CD4-positive, CD25-positive, alpha-beta regulatory T cell (primary cell): ENCODE measurements around the gene UMAD1. TPM values are rescaled to one million over a fixed set of nuclear protein-coding genes. Genes with fewer than 3 reads are reported as not detected.

ENCODE experiments used
- ATAC-seq, 2 donors: fragments of 150-1000 bp; cut with Tn5 transposase; one replicate each; pipeline ENCODE4 v1.10.0; 2021; ENCODE audit warnings: low read depth in 2 of 2, moderate number of reproducible peaks in 2 of 2, moderate library complexity in 1 of 2
- DNase-seq, 3 donors: peaks; one replicate each; pipeline versions ENCODE4 v3.0.0 to v3.0.0-alpha.2; 2012 to 2022; ENCODE audit warnings: mixed read lengths in 1 of 3
- H3K27ac ChIP-seq: one replicate; pipeline ENCODE4 v1.7.0; 2013; ENCODE audit warnings: mild to moderate bottlenecking, low read length; ENCODE audit not compliant: insufficient read depth, poor library complexity, severe bottlenecking
- H3K27me3 ChIP-seq: one replicate; pipeline ENCODE4 v1.7.0; 2013; ENCODE audit warnings: low read length; ENCODE audit not compliant: control insufficient read depth, insufficient read depth
- H3K36me3 ChIP-seq: one replicate; pipeline ENCODE4 v1.7.0; 2013; ENCODE audit warnings: mild to moderate bottlenecking, low read length, moderate library complexity; ENCODE audit not compliant: control insufficient read depth, insufficient read depth
- H3K4me1 ChIP-seq: 2 replicates; pipeline ENCODE4 v1.7.0; 2013; ENCODE audit warnings: mild to moderate bottlenecking, low read length; ENCODE audit not compliant: insufficient read depth, control insufficient read depth, poor library complexity, severe bottlenecking
- H3K4me3 ChIP-seq: one replicate; pipeline ENCODE4 v1.7.0; 2013; ENCODE audit warnings: low read depth, mild to moderate bottlenecking, low read length, moderate library complexity
- H3K9me3 ChIP-seq, 2 experiments: 1 replicate in 1 of 2; 2 replicates in 1 of 2; pipeline ENCODE4 v1.7.0; 2013; ENCODE audit warnings: low read length in 2 of 2, mild to moderate bottlenecking in 1 of 2, moderate library complexity in 1 of 2; ENCODE audit not compliant: control insufficient read depth in 2 of 2
- H3K27ac Mint-ChIP-seq, 3 donors: one replicate each; pipeline ENCODE4 v1.8.0; 2020 to 2022; ENCODE audit warnings: mild to moderate bottlenecking in 3 of 3, mixed read lengths in 3 of 3, moderate library complexity in 2 of 3
- H3K27me3 Mint-ChIP-seq: one replicate; pipeline ENCODE4 v1.8.0; 2022; ENCODE audit warnings: mild to moderate bottlenecking, mixed read lengths
- H3K36me3 Mint-ChIP-seq: one replicate; pipeline ENCODE4 v1.8.0; 2020; ENCODE audit warnings: mixed read lengths
- H3K4me1 Mint-ChIP-seq, 4 donors: one replicate each; pipeline ENCODE4 v1.8.0; 2020 to 2022; ENCODE audit warnings: mixed read lengths in 4 of 4, mild to moderate bottlenecking in 1 of 4
- H3K4me3 Mint-ChIP-seq, 4 donors: one replicate each; pipeline ENCODE4 v1.8.0; 2020 to 2022; ENCODE audit warnings: mild to moderate bottlenecking in 4 of 4, mixed read lengths in 4 of 4, moderate library complexity in 3 of 4
- H3K9me3 Mint-ChIP-seq, 7 donors: one replicate each; pipeline ENCODE4 v1.8.0; 2020 to 2022; ENCODE audit warnings: mixed read lengths in 7 of 7, mild to moderate bottlenecking in 3 of 7, moderate library complexity in 2 of 7
- polyA plus RNA-seq, 4 donors: library from polyadenylated mRNA; unstranded; fragments of 300-500 nt; fragmentation: Illumina TruSeq; gene quantifications; one replicate each; pipeline ENCODE4 v1.2.3, GENCODE V29; 2021
- total RNA-seq: library from RNA; stranded (reverse); gene quantifications from one replicate; pipeline ENCODE4 v1.2.3, GENCODE V29; 2022

Gene UMAD1
- total and polyA plus RNA-seq, 5 donors from 2014 or later: 21.5 to 37.3 (median 31.9) TPM

DNA sequence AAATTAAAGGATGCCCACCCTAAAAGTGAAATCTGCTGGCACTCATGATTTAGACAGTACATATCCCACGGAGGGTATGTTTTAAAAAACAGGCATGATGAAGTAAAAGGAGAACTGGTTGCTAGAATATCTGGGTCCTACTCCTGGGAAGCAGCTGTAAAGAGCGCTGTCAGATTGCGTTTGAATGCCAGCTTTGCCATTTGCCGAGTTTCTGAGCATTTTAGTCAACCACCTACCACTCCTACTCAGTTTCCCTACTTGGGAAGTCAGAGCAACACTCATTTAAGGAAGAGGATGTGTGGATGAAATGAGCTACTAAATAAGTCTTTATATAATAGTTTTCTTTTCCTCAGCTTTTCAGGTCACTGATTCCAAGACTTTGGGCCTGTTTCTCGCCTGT, 1.1 kb upstream of the UMAD1 start:
- H3K4me1 ChIP-seq: peaks cover 15% of the 10 kb centered on the region
- peak overlapping the region; percentile 92 for H3K4me3 ChIP-seq
- Mint-ChIP-seq H3K27ac (peak overlapping the region; percentile 96 to 100 (median 99)), H3K4me3 (peak overlapping the region; percentile 93 to 99 (median 96)), H3K9me3 (no peaks in the 10 kb centered on the region), H3K27me3 (no peaks in the 10 kb centered on the region), H3K36me3 (peaks cover 28% of the 10 kb centered on the region), H3K4me1 (peaks cover 8 to 54% (median 32%) of the 10 kb centered on the region in 4 donors)
- H3K9me3 ChIP-seq: no peaks in the 10 kb centered on the region
- no peak for DNase-seq
- peak overlapping the region; percentile 99 for H3K27ac ChIP-seq
- H3K27me3 ChIP-seq: no peaks in the 10 kb centered on the region
- peaks cover 16% of the 10 kb centered on the region for H3K36me3 ChIP-seq
- no peak for ATAC-seq

DNA sequence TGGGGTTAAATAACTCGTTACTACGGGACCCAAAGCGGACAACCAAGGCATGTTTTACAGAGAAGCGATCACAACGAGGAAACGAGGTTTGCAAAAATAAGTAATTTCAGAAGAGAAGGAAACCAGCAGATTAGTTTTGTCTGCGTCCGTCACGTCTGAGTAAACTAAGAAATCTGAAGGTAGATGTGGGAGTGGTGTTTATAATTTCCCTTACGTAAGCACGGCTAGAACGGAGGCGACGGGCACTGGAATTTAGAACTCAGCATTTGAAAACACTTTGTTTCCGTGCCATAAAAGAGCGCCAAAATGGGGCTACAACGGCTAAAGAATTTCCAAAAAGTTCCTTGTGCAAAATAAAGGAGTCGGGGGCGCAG, 718 bp upstream of the UMAD1 start:
- Mint-ChIP-seq H3K4me1 (peaks cover 8 to 58% (median 34%) of the 10 kb centered on the region in 4 donors), H3K4me3 (peak overlapping the region; percentile 93 to 99 (median 96)), H3K36me3 (peaks cover 29% of the 10 kb centered on the region), H3K9me3 (no peaks in the 10 kb centered on the region), H3K27ac (peak overlapping the region; percentile 96 to 100 (median 99)), H3K27me3 (no peaks in the 10 kb centered on the region)
- H3K27me3 ChIP-seq: no peaks in the 10 kb centered on the region
- peak overlapping the region; percentile 92 for H3K4me3 ChIP-seq
- H3K9me3 ChIP-seq: no peaks in the 10 kb centered on the region
- peak; percentile 52 to 80 (median 78) for DNase-seq
- peak; percentile 6 to 12 for ATAC-seq
- H3K4me1 ChIP-seq: peaks cover 15% of the 10 kb centered on the region
- peak overlapping the region; percentile 99 for H3K27ac ChIP-seq
- H3K36me3 ChIP-seq: peaks cover 16% of the 10 kb centered on the region

DNA sequence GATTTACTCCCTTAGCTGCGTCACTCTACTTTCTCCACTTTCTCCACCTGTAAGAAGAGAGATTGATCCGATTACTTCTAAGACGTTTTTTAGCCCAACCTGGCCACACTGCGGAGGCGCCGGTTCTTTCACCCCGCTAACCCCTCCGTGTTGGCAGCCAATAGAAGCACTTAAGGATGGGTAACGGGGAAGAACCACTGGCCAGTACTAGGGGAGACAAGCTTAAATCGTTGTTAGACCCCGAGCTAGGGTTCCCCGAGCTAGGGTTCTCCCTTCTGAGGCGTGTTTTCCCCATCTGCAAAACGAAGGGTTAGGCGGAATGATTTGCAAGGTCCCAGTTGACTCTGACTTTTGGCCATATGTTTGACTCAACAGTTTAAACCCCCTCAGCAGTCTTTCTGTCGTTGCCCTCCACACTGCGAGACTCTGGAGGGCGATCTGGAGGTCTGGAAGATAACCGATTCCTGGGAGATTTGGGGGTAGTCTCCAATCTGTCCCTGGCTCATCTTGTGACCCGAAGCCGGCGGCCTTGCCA, 644 bp downstream of the UMAD1 start:
- H3K4me3 Mint-ChIP-seq: peak overlapping the region; percentile 93 to 99 (median 96)
- peaks cover 18 to 69% (median 39%) of the 10 kb centered on the region in 4 donors for H3K4me1 Mint-ChIP-seq
- Histone ChIP-seq H3K27ac (peak overlapping the region; percentile 99), H3K9me3 (no peaks in the 10 kb centered on the region), H3K4me1 (peaks cover 15% of the 10 kb centered on the region), H3K4me3 (peak overlapping the region; percentile 92), H3K36me3 (peaks cover 14% of the 10 kb centered on the region), H3K27me3 (no peaks in the 10 kb centered on the region)
- peaks cover 27% of the 10 kb centered on the region for H3K36me3 Mint-ChIP-seq
- H3K27me3 Mint-ChIP-seq: no peaks in the 10 kb centered on the region
- peak; percentile 1 for ATAC-seq
- DNase-seq: no peak
- no peaks in the 10 kb centered on the region for H3K9me3 Mint-ChIP-seq
- H3K27ac Mint-ChIP-seq: peak overlapping the region; percentile 96 to 100 (median 99)

DNA sequence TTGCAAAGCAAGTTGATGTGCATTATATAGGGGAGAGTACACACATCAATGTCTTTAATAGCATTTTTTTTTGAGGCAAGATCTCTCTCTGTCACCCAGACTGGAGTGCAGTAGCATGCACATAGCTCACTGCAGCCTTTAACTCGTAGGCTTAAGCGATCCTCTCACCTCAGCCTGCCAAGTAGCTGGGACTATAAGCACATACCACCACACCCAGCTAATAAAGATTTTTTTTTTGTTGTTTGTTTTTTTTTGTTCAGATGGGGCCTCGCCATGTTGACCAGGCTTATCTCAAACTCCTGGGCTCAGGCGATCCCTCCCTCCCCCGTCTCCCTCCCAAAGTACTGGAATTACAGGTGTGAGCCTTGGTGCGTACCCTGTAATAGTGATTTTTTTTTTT, 1.5 kb downstream of the UMAD1 start:
- H3K27me3 Mint-ChIP-seq: no peaks in the 10 kb centered on the region
- Histone ChIP-seq H3K27ac (no peak overlapping the region), H3K9me3 (no peaks in the 10 kb centered on the region), H3K4me1 (peaks cover 15% of the 10 kb centered on the region), H3K36me3 (peaks cover 6% of the 10 kb centered on the region), H3K4me3 (peak overlapping the region; percentile 92), H3K27me3 (no peaks in the 10 kb centered on the region)
- peak overlapping the region in 2 of 3 donors; percentile 96 to 100 for H3K27ac Mint-ChIP-seq
- DNase-seq (no peak), ATAC-seq (no peak)
- peaks cover 18 to 75% (median 41%) of the 10 kb centered on the region in 4 donors for H3K4me1 Mint-ChIP-seq
- H3K9me3 Mint-ChIP-seq: no peaks in the 10 kb centered on the region
- peak overlapping the region; percentile 93 to 99 (median 96) for H3K4me3 Mint-ChIP-seq
- peaks cover 28% of the 10 kb centered on the region for H3K36me3 Mint-ChIP-seq

DNA sequence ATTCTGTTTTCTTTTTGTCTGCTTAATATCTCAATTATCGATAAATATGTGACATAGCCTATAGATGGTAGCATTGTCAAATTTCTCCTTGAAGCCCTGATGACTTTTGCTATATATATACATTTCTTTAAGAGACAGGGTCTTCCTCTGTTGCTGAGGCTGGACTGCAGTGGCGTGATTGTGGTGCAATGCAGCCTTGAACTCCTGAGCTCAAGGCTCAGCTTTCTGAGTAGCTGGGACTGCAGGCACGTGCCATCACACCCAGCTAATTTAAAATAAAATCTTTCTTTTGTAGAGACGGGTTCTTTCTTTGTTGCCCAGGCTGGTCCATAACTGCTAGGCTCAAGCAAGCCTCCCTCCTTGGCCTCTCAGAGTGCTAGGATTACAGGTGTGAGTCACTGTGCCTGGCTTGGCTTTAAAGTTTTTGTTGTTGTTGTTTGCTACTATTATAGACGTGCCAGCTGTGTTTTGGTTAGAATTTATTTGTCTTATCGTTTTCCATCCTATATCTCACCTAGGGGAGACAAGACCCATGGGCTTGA, 7.0 kb downstream of the UMAD1 start:
- Mint-ChIP-seq H3K4me1 (peaks cover 25 to 77% (median 52%) of the 10 kb centered on the region in 4 donors), H3K27me3 (no peaks in the 10 kb centered on the region), H3K27ac (peak overlapping the region in 1 of 3 donors; percentile 73), H3K36me3 (peaks cover 35% of the 10 kb centered on the region), H3K9me3 (no peaks in the 10 kb centered on the region), H3K4me3 (no peak overlapping the region)
- no peaks in the 10 kb centered on the region for H3K9me3 ChIP-seq
- no peak overlapping the region for H3K4me3 ChIP-seq
- peaks cover 6% of the 10 kb centered on the region for H3K4me1 ChIP-seq
- H3K36me3 ChIP-seq: no peaks in the 10 kb centered on the region
- H3K27me3 ChIP-seq: no peaks in the 10 kb centered on the region
- no peak for DNase-seq
- no peak overlapping the region for H3K27ac ChIP-seq
- no peak for ATAC-seq

DNA sequence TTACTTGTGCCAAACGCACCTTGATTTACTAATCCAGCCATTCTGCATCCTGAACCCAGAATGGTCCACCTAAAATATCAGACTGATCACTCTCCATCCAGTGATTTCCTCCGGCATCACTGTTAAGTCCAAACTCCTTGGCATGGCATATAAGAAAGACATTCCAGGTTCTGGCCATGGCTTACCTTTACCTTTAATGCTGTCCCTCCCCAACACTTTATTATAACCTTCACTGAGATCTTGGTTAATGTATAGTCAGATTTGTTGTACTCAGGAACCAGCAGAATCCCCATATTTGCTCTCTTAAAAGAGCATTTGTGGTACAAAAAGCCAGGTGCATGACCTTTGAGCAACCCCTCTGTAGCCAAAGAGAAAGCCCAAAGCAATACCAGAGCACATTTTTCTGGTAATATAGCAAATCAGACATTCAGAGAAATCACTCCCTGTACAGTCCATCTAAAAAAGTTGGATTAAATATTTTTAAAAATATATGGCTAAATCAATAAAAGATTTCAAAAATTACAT, 10.2 kb downstream of the UMAD1 start:
- H3K36me3 Mint-ChIP-seq: peaks cover 18% of the 10 kb centered on the region

DNA sequence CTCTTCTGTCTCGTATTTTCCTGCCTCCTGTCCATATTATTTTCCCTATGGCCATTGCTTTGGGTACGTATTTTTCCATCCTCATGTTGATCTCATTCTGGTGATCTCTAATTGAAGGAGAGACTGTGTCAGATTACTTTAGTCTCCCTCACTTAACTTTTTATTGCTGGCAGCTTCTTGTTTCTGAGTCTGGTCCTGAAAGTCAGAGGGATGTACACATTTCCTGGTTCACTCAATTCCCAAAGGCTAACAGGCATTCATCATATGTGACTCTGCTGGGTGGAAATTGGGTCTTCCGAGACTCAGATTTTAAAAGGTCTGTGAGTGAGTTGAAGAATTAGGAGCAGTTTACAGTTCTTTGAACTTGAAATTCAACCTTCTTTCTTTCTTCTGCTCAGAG, 10.9 kb downstream of the UMAD1 start:
- H3K4me3 ChIP-seq: no peak overlapping the region
- Mint-ChIP-seq H3K4me3 (no peak overlapping the region), H3K27me3 (no peaks in the 10 kb centered on the region), H3K27ac (peak overlapping the region in 2 of 3 donors; percentile 12 to 48), H3K4me1 (peaks cover 31 to 59% (median 50%) of the 10 kb centered on the region in 4 donors), H3K9me3 (no peaks in the 10 kb centered on the region), H3K36me3 (peaks cover 22% of the 10 kb centered on the region)
- H3K36me3 ChIP-seq: no peaks in the 10 kb centered on the region
- peaks cover 6% of the 10 kb centered on the region for H3K4me1 ChIP-seq
- H3K27me3 ChIP-seq: no peaks in the 10 kb centered on the region
- no peaks in the 10 kb centered on the region for H3K9me3 ChIP-seq
- DNase-seq: no peak
- no peak overlapping the region for H3K27ac ChIP-seq
- no peak for ATAC-seq

More for the DNA sequence above, 10.2 kb downstream of the UMAD1 start:
- H3K4me3 Mint-ChIP-seq: no peak overlapping the region
- H3K9me3 Mint-ChIP-seq: no peaks in the 10 kb centered on the region
- peak overlapping the region in 1 of 3 donors; percentile 48 for H3K27ac Mint-ChIP-seq
- Histone ChIP-seq H3K9me3 (no peaks in the 10 kb centered on the region), H3K27me3 (no peaks in the 10 kb centered on the region), H3K36me3 (no peaks in the 10 kb centered on the region), H3K4me1 (peaks cover 6% of the 10 kb centered on the region), H3K4me3 (no peak overlapping the region), H3K27ac (no peak overlapping the region)
- H3K27me3 Mint-ChIP-seq: no peaks in the 10 kb centered on the region
- ATAC-seq (no peak), DNase-seq (no peak)
- peaks cover 33 to 64% (median 52%) of the 10 kb centered on the region in 4 donors for H3K4me1 Mint-ChIP-seq
